Ovary (tissue), 3 donors: Measurements from ENCODE around the gene ZNF234.

ENCODE experiments used
- POLR2A ChIP-seq: fragments of 450-650 bp; IDR thresholded peaks from one replicate; pipeline ENCODE4 v1.6.1; 2017; ENCODE audit warnings: antibody characterized with exemption, mild to moderate bottlenecking, moderate library complexity
- TF ChIP-seq, protein P1 (sequence below), 3 donors: fragments of 450-650 bp in 2 of 3; fragments of 200-600 bp in 1 of 3; IDR thresholded peaks; one replicate each; pipeline versions ENCODE4 v1.5.1 to v1.8.0; 2016 to 2022; ENCODE audit warnings: antibody characterized with exemption in 3 of 3, mild to moderate bottlenecking in 1 of 3
- donor health status: DM: no; HTN: no; CAD: no.

DNA sequence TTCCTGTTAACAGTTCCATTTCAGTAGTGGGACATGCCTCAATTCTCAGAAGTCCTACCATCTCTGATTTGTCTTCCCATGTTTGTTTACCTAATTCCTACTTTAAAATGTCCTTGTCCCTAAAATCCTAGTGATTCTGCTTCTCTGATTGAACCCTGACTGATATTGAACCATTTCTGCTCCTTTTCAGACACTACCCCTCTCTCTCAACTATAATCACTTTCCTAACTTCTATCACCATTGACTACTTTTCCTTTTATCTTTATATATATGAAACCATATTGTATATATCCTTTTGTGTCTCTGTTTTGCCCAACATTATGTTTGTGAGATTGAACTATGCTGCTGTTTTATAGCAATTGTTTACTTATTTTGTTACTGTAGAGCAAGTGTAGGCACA is 55.4 kb downstream of the ZNF234 start:
- TF ChIP-seq POLR2A, result no peak
- TF ChIP-seq, protein P1, sequence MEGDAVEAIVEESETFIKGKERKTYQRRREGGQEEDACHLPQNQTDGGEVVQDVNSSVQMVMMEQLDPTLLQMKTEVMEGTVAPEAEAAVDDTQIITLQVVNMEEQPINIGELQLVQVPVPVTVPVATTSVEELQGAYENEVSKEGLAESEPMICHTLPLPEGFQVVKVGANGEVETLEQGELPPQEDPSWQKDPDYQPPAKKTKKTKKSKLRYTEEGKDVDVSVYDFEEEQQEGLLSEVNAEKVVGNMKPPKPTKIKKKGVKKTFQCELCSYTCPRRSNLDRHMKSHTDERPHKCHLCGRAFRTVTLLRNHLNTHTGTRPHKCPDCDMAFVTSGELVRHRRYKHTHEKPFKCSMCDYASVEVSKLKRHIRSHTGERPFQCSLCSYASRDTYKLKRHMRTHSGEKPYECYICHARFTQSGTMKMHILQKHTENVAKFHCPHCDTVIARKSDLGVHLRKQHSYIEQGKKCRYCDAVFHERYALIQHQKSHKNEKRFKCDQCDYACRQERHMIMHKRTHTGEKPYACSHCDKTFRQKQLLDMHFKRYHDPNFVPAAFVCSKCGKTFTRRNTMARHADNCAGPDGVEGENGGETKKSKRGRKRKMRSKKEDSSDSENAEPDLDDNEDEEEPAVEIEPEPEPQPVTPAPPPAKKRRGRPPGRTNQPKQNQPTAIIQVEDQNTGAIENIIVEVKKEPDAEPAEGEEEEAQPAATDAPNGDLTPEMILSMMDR (IDR thresholded peaks at IDR 0.05), result no peak
